GOT3 (cell line): ENCODE results near the gene ARHGDIA.

ENCODE experiments used
- DNase-seq: peaks from one replicate; lab custom pipeline; 2025; ENCODE audit warnings: mixed read lengths; lab: John Stamatoyannopoulos, UW

ARHGDIA gene

DNA sequence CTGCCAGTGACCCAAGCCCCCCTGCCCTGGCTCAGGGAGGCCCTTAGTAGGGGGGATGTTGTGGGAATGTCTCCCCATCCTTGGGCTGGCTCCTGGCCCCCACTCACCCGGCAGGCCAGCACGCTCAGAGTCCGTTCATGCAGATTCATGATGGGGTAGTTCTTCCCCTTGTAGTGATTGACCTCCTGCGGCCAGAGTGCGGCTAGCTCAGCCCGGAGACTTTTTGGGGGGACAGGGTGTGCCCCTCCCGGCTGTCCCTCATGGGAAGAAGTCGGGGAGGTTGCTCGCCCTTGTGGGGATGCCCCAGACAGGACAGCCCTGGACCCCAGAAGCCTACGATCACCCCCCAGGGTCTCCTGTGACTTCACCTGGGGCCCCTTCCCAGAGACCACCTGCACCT is 34.9 kb upstream of the ARHGDIA start:
- DNase-seq = no peak

DNA sequence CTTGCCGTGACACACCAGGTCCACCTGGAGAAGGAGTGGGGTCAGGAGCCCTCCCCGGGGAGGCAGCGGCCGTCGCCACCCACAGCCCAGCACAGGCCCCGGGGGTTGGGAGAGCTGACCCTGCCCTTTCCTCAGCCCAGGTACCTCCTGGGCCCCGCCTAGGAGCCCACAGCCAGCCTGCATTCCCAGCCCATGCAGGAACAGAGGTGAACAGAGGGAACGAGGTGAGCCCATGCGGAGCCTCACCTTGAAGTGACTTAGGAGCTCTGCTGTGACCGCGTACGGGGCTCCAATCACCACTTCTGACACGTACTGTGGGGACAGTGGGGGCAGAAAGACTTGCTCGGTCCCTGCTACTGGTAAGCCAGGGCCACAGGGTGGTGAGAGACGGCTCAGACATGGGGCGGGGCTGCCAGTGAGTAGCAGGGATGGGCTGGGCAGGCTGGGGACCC is 34.3 kb upstream of the ARHGDIA start:
- no peak for DNase-seq

- DNase-seq = no peak
Measured at GRCh38 chr17:81904600-81905423, 33.7 kb upstream of the ARHGDIA start.

- DNase-seq = no peak
Measured at GRCh38 chr17:81903896-81904599, 32.9 kb upstream of the ARHGDIA start.

GRCh38 chr17:81903415-81903831 is 32.3 kb upstream of the ARHGDIA start:
- no peak for DNase-seq

DNA sequence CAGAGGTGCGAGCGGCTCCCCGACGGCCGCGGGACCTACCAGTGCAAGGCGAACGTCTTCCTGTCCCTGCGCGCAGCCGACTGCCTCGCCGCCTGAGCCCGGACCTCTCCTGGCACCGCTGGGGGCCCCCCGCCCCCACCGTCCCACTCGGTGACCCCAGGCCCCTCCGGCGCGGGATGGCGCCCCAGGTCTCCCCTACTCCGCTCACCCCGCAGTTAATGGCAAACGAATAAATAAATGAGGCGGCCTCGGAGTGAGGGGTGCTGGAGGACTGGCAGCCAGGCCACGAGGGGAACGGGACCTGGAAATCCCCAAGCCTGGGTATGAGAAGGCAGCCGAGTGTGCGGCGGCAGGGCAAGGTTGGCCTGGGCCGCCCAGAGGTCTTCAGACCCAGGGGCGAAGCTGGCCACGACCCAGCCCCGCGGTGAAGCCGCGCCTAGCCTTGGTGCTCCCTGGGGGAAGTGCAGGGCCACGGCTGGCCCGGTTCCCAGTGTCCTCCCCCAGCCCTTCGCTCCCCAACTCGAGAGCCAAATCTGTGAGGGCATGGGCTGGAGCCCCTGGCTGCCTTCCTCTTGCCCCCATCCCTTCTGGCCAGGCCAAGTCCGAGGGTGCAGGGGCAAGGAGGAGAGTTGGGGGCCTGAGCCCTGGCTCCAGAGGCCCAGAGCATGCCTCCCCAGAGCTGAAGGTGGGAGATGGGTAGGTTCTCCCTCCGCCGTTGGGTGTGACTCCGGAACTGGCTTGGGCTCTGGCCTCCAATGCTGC is 31.7 kb upstream of the ARHGDIA start:
- no peak for DNase-seq

DNA sequence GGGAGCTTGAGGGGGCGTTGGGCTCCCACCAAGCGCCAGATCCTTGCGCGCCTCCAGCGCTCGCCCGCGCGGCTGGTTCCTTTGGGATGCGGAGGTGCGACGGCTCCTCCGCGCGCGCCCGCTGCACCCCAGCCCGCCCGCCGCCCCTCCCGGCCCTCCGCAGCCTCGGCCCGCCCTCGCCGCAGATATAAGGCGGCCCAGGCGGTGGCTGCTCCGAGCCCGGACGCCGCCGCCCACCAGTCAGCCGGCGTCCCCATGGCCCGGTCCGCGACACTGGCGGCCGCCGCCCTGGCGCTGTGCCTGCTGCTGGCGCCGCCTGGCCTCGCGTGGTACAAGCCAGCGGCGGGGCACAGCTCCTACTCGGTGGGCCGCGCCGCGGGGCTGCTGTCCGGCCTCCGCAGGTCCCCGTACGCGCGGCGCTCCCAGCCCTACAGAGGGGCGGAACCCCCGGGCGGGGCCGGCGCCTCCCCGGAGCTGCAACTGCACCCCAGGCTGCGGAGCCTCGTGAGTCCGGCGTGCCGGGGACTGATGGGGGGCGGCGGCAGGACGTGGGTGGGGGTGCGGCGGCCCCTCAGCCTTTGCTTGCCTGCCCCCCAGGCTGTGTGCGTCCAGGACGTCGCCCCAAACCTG is 31.0 kb upstream of the ARHGDIA start, which contains the start of gene NPB:
Gene NPB (plus strand): TSS at position 216 of the 630 bp plus-strand sequence. CDS start 40 bp downstream, at position 256.
- no peak for DNase-seq

DNA sequence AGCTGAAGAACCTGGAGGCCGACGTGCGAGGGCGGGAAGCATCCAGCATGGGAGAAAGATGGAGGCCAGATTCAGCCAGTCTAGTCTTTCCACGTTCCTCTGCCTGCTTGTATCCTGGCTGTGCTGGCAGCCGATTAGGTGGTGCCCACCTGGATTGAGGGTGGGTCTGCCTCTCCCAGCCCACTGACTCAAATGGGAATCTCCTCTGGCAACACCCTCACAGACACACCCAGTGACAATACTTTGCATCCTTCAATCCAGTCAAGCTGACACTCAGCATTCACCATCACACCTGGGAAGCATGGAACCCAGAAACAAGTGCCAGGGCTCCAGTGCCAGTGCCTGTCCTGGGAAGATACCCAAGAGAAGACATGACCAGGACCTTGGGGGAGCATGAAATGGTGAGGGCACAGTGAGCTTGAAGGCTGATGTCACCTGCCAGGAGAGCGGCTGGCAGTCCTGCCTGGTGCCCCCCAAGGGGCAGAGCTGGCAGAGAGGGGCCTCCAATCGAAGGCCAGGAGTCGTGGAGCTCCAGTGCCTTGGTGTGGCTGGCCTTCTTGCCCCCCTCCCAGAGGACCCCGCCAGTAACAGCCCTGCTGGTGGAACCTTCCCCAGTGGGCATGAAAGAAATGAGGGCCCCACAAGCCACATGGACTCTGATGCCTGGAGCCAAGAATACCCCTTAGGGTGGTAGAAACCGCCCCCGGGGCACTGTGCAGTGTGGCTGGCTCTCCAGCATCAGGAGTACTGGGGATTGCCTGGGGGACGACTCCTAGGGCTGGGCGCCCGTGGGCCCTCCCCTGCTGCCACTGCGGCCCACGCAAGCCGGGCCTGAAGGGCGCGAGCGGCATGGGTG is 30.3 kb upstream of the ARHGDIA start:
- DNase-seq = no peak

DNA sequence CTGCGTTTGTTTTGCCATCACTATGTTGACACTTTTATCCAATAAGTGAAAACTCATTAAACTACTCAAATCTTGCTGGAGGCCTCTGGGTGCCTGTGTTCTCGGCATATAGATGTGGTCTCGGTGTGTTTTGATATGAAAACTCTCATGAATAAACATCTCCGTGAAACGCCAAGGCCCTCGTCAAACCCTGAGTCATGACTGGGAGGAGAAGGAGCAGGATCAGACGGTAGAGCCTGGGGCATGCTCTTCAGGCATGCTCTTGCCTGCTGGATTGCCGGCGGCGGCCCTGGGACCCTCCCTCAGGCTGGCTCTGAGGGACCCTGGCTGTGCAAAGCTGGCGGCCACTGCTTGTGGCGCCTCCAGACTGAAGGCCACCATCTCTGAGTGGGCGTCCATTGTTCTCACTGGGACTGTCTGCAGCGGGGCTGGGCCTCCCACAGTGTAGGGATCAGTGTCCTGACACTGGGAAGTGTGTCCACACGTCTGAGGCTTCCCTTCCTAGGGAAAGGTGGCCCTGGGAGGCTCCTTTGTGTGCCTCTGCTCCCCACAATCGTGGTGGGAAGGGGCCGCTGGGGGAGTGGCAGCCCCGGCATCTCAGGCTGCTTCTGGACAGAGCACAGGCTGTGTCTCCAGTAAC is 29.2 kb upstream of the ARHGDIA start:
- DNase-seq = no peak

- no peak for DNase-seq
Measured at GRCh38 chr17:81899514-81900166, 28.5 kb upstream of the ARHGDIA start.

- no peak for DNase-seq
Measured at GRCh38 chr17:81898885-81899284, 27.7 kb upstream of the ARHGDIA start.

- peak; percentile 63 for DNase-seq
Measured at GRCh38 chr17:81898029-81898866, 27.1 kb upstream of the ARHGDIA start.

GRCh38 chr17:81895400-81895799 is 24.3 kb upstream of the ARHGDIA start:
- DNase-seq = no peak

DNA sequence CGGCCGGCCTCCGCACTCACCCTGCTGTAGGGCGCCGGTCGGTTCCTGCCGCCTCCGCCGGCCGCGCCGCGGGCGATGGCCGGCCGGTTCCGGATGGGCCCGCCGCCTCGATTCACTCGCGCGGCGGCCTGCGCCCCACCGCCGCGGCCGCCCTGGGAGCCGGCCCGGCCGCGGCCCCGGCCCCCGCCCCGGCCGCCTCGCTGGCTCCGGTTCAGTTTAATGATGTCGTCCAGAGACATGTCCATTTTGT is 20.1 kb upstream of the ARHGDIA start:
- DNase-seq = no peak

DNA sequence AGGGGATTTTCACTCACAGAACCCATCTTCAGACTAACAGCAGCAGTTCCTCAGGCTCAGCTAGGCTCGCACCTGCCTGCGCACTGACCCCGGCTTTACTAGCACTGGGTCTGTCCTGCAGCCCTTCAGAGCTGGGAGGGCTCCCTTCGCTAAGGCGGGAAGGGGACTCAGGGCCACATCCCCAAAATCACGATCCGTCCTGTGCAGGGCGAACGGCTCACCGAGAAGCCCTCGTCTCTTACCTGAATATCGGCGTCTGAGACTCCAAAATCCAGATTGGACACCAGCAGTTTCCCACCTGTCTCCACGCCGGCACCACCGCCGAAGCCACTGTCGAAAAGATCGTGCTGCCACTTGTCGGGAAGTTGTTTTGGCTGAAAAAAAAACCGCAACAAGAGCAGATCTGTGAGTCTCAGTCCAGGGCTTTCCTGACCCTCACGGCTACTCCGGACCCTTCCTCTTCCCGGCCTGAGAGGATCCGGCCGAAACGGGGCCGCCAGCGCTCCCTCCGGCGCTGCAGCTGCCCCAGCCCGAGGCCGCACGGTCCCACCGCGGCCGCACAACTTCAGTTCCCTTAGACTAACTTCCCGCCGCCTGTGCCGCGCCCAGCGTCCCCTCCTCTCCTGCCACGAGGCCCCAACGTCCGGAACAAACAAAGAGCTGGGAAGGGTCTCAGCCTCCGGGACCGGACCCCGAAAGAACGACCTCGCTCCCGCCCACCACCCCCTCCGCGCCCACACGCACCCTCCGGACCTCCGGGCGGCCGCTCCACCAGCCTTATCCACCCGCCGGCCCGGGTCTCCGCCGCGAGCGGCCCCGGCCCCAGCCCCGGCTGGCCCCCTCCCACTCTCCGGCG is 19.5 kb upstream of the ARHGDIA start:
- DNase-seq = no peak

DNA sequence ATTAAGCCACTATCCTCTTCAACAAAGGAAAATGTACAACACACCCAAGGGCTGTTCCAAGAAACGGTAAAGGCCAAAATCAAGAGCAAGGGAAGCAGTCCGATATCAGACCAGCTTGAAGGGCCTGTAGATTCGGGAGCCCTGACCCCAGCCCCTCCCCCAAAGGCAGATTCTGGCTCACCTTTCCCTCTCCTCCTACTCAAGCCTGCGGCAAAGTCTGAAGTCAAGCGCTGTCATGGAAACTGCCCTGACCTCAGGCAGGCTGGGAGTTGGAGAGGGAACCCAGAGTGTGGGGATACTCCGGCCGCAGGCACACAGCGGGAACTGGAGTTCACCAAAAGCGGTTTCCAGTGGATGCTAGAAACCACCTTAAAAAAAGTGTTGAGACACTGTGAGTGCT is 18.5 kb upstream of the ARHGDIA start:
- no peak for DNase-seq

GRCh38 chr17:81888988-81889595 is 18.0 kb upstream of the ARHGDIA start:
- no peak for DNase-seq
